Cardiac fibroblast (primary cell): Measurements from ENCODE around the gene PCDHGA6.
"Not testable (repeated sequence)": the region's sequence is repeated elsewhere in the genome, so short reads cannot be mapped to it uniquely, and the experiment has no call there.

ENCODE experiments used
- DNase-seq, 2 donors: peaks; one replicate each; pipeline versions ENCODE4 v3.0.0 to v3.0.0-alpha.2; 2010; ENCODE audit warnings: low read depth in 2 of 2
- H3K4me3 ChIP-seq, 2 donors: replicated peaks in 1 of 2; 1 replicate in 1 of 2; 2 replicates in 1 of 2; pipeline ENCODE4 v1.5.1; 2011; ENCODE audit warnings: low read depth in 2 of 2, low read length in 2 of 2, mild to moderate bottlenecking in 2 of 2, moderate library complexity in 1 of 2
- TF ChIP-seq, protein P1 (sequence below): IDR thresholded peaks from one replicate; pipeline ENCODE4 v1.5.1; 2011; ENCODE audit warnings: low read depth, mild to moderate bottlenecking, low read length, inconsistent platforms

PCDHGA6 gene

DNA sequence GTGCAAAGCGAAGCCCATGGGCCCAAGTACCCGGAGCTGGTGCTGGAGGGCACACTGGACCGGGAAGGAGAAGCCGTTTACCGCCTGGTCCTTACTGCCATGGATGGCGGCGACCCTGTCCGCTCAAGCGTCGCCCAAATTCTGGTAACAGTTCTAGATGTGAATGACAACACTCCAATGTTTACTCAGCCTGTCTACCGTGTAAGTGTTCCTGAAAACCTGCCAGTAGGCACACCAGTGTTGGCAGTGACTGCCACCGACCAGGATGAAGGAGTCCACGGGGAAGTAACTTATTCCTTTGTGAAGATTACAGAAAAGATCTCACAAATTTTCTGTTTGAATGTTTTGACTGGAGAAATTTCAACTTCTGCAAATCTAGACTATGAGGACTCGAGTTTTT is 936 bp downstream of the PCDHGA6 start:
- no peak overlapping the region for H3K4me3 ChIP-seq

DNA sequence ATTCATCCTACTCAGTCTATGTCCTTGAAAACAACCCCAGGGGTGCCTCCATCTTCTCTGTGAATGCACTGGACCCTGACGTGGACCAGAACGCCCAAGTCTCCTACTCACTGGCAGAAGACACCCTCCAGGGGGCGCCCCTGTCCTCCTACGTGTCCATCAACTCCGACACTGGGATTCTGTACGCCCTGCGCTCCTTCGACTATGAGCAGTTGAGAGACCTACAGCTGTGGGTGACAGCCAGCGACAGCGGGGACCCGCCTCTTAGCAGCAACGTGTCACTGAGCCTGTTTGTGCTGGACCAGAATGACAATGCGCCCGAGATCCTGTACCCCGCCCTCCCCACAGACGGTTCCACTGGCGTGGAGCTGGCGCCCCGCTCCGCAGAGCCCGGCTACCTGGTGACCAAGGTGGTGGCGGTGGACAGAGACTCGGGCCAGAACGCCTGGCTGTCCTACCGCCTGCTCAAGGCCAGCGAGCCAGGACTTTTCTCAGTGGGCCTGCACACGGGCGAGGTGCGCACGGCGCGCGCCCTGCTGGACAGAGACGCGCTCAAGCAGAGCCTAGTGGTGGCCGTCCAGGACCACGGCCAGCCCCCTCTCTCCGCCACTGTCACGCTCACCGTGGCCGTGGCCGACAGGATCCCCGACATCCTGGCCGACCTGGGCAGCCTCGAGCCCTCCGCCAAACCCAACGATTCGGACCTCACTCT is 1.9 kb downstream of the PCDHGA6 start:
- TF ChIP-seq, protein P1, sequence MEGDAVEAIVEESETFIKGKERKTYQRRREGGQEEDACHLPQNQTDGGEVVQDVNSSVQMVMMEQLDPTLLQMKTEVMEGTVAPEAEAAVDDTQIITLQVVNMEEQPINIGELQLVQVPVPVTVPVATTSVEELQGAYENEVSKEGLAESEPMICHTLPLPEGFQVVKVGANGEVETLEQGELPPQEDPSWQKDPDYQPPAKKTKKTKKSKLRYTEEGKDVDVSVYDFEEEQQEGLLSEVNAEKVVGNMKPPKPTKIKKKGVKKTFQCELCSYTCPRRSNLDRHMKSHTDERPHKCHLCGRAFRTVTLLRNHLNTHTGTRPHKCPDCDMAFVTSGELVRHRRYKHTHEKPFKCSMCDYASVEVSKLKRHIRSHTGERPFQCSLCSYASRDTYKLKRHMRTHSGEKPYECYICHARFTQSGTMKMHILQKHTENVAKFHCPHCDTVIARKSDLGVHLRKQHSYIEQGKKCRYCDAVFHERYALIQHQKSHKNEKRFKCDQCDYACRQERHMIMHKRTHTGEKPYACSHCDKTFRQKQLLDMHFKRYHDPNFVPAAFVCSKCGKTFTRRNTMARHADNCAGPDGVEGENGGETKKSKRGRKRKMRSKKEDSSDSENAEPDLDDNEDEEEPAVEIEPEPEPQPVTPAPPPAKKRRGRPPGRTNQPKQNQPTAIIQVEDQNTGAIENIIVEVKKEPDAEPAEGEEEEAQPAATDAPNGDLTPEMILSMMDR = peak; percentile 9
- not testable (repeated sequence) for DNase-seq, H3K4me3 ChIP-seq

More for the DNA sequence above, 936 bp downstream of the PCDHGA6 start:
- DNase-seq = no peak
- TF ChIP-seq, protein P1 = no peak

DNA sequence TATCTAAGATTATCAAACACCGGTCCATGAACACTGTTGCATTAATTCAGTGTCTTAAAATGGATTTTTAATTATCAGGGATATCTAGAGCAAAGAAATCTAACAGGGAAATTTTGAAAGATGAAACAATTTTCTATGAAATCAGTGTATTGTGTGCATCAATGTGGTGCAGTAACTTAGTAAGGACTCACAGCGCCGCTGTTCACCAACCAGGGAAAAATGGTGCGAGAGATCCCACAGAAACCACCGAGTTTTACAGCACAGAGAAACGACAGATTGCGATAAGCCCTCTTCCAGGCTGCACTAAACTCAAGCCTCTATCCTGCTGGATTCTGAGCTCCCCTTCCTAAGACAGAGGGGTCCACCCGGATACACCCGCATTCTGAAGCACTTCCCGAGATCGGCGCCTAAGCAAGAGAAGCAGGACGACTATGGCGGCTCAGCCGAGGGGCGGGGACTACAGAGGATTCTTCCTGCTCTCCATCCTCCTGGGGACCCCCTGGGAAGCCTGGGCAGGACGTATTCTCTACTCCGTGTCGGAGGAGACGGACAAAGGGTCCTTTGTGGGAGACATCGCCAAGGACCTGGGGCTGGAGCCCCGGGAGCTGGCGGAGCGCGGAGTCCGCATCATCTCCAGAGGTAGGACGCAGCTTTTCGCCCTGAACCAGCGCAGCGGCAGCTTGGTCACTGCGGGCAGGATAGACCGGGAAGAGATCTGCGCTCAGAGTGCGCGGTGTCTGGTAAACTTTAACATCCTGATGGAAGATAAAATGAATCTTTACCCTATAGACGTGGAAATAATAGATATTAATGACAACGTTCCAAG is 9.0 kb downstream of the PCDHGA6 start, which contains the start of gene PCDHGA7:
TSS of gene PCDHGA7 (plus strand) at position 274 of the 826 bp plus-strand sequence. CDS start at position 432, 158 bp downstream.
- TF ChIP-seq, protein P1 = peak; percentile 61
- peak; percentile 48 to 64 for DNase-seq
- H3K4me3 ChIP-seq = peak within 1 kb of the TSS; percentile 47 to 62

DNA sequence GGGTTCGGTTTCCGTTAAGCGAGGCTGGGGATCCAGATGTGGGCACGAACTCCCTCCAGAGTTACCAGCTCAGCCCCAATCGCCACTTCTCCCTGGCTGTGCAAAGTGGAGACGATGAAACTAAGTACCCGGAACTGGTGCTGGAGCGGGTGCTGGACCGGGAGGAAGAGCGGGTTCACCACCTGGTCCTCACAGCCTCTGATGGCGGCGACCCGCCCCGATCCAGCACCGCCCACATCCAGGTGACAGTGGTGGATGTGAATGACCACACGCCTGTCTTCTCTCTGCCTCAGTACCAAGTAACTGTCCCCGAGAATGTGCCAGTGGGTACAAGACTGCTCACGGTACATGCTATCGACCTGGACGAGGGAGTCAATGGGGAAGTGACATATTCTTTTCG is 9.7 kb downstream of the PCDHGA6 start:
- no peak for DNase-seq
- H3K4me3 ChIP-seq = peak overlapping the region; percentile 47 to 62
- TF ChIP-seq, protein P1 = no peak

DNA sequence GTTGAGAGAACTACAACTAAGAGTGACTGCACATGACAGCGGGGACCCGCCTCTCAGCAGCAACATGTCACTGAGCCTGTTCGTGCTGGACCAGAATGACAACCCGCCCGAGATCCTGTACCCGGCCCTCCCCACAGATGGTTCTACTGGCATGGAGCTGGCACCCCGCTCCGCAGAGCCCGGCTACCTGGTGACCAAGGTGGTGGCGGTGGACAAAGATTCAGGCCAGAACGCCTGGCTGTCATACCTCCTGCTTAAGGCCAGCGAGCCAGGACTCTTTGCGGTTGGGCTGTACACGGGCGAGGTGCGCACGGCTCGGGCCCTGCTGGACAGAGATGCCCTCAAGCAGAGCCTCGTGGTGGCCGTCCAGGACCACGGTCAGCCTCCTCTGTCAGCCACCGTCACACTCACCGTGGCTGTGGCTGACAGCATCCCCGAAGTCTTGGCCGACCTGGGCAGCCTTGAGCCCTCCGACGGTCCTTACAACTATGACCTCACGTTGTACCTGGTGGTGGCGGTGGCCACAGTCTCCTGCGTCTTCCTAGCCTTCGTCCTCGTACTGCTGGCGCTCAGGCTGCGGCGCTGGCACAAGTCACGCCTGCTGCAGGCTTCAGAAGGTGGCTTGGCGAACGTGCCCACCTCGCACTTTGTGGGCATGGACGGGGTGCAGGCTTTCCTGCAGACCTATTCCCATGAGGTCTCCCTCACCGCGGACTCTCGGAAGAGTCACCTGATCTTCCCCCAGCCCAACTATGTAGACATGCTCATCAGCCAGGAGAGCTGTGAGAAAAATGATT is 11.0 kb downstream of the PCDHGA6 start:
- no peak overlapping the region for H3K4me3 ChIP-seq
- DNase-seq = no peak
- TF ChIP-seq, protein P1 = no peak

DNA sequence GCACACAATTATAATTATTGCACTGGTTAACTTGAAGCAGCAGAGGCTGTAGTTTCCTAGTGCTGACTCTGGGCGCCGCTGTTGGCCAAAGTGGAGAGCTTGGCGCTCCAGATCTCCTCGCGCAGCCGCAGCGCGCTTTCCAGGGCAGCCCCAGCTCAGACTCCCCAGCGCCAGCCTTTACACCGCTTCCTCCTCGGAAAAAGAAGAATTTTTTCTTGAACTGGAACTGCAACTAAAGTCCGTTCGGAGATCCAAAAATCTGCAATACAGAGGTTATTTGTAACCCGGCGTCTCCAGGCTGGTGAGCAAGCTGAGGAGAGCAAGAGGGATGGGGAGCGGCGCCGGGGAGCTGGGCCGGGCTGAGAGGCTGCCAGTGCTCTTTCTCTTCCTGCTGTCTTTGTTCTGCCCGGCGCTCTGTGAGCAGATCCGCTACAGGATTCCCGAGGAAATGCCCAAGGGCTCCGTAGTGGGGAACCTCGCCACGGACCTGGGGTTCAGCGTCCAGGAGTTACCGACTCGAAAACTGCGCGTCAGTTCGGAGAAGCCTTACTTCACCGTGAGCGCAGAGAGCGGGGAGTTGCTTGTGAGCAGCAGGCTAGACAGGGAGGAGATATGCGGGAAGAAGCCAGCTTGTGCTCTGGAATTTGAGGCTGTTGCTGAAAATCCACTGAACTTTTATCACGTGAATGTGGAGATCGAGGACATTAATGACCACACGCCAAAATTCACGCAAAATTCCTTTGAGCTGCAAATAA is 14.0 kb downstream of the PCDHGA6 start, which contains the start of gene PCDHGB4:
TSS of gene PCDHGB4 (plus strand) at position 142 of the 755 bp plus-strand sequence. CDS start at position 329, 187 bp downstream.
- H3K4me3 ChIP-seq = peak within 1 kb of the TSS; percentile 16 to 42
- peak; percentile 52 to 69 for DNase-seq
- TF ChIP-seq, protein P1 = peak; percentile 62
